Measurements from ENCODE around the gene SLC15A3.
A peak's percentile ranks its signal among the peaks of the same experiment; 100 is the strongest.

The SLC15A3 gene

GRCh38 chr11:60905047-60905446 lies 46.9 kb downstream of the SLC15A3 start:
- no peaks in the 10 kb centered on the region for H3K9me3 ChIP-seq (ENCODE audit: insufficient read depth, low read depth, low read length)
- H3K36me3 ChIP-seq (ENCODE audit: insufficient read depth, low read length), result peaks cover 45% of the 10 kb centered on the region

GRCh38 chr11:60902625-60903024 lies 49.4 kb downstream of the SLC15A3 start:
- WGBS, result 97% methylated on average over 11 of the region's 11 CpGs

More at GRCh38 chr11:60905047-60905446, 46.9 kb downstream of the SLC15A3 start:
- Histone ChIP-seq H3K4me1 (ENCODE audit: insufficient read depth, low read length) (peaks cover 8% of the 10 kb centered on the region), H3K4me3 (ENCODE audit: low read length) (peak overlapping the region; percentile 95), H3K27me3 (ENCODE audit: insufficient read depth, low read length) (peaks cover 19% of the 10 kb centered on the region; the same call in 1 of the 2 replicates), H3K27ac (ENCODE audit: low read depth, low read length) (no peak overlapping the region), H3K9ac (ENCODE audit: low read depth, low read length) (peak overlapping the region; percentile 93)
- 76% methylated on average over 5 of the region's 6 CpGs for WGBS

GRCh38 chr11:60900673-60901404 lies 51.1 kb downstream of the SLC15A3 start:
- H3K27ac ChIP-seq (ENCODE audit: low read depth, low read length), result no peak overlapping the region
- H3K9me3 ChIP-seq (ENCODE audit: insufficient read depth, low read depth, low read length), result no peaks in the 10 kb centered on the region
- no peaks in the 10 kb centered on the region for H3K27me3 ChIP-seq (ENCODE audit: insufficient read depth, low read length)
- 94% methylated on average over 13 of the region's 13 CpGs for WGBS
- no peak overlapping the region for H3K9ac ChIP-seq (ENCODE audit: low read depth, low read length)
- H3K36me3 ChIP-seq (ENCODE audit: insufficient read depth, low read length), result peaks cover 86% of the 10 kb centered on the region
- peaks cover 8% of the 10 kb centered on the region for H3K4me1 ChIP-seq (ENCODE audit: insufficient read depth, low read length)
- no peak overlapping the region for H3K4me3 ChIP-seq (ENCODE audit: low read length)

More at GRCh38 chr11:60902625-60903024, 49.4 kb downstream of the SLC15A3 start:
- Histone ChIP-seq H3K4me3 (ENCODE audit: low read length) (no peak overlapping the region), H3K9ac (ENCODE audit: low read depth, low read length) (no peak overlapping the region), H3K27me3 (ENCODE audit: insufficient read depth, low read length) (peaks cover under 1% of the 10 kb centered on the region; the same call in 1 of the 2 replicates), H3K27ac (ENCODE audit: low read depth, low read length) (no peak overlapping the region), H3K9me3 (ENCODE audit: insufficient read depth, low read depth, low read length) (no peaks in the 10 kb centered on the region), H3K4me1 (ENCODE audit: insufficient read depth, low read length) (peaks cover 8% of the 10 kb centered on the region), H3K36me3 (ENCODE audit: insufficient read depth, low read length) (peaks cover 68% of the 10 kb centered on the region)

- Histone ChIP-seq H3K27ac (ENCODE audit: low read depth, low read length) (no peak overlapping the region), H3K27me3 (ENCODE audit: insufficient read depth, low read length) (no peaks in the 10 kb centered on the region), H3K36me3 (ENCODE audit: insufficient read depth, low read length) (peaks cover 94% of the 10 kb centered on the region), H3K9ac (ENCODE audit: low read depth, low read length) (no peak overlapping the region), H3K4me3 (ENCODE audit: low read length) (no peak overlapping the region), H3K9me3 (ENCODE audit: insufficient read depth, low read depth, low read length) (no peaks in the 10 kb centered on the region), H3K4me1 (ENCODE audit: insufficient read depth, low read length) (peaks cover 3% of the 10 kb centered on the region)
- WGBS, result 75% methylated on average over 3 of the region's 4 CpGs
These were observed 52.0 kb downstream of the SLC15A3 start for GRCh38 chr11:60899977-60900376.

GRCh38 chr11:60899046-60899936 lies 52.7 kb downstream of the SLC15A3 start:
- 64% methylated on average over 10 of the region's 12 CpGs for WGBS
- Histone ChIP-seq H3K4me3 (ENCODE audit: low read length) (no peak overlapping the region), H3K9me3 (ENCODE audit: insufficient read depth, low read depth, low read length) (no peaks in the 10 kb centered on the region), H3K27ac (ENCODE audit: low read depth, low read length) (no peak overlapping the region; the same call in 1 of the 2 replicates), H3K27me3 (ENCODE audit: insufficient read depth, low read length) (no peaks in the 10 kb centered on the region), H3K4me1 (ENCODE audit: insufficient read depth, low read length) (no peaks in the 10 kb centered on the region), H3K9ac (ENCODE audit: low read depth, low read length) (no peak overlapping the region), H3K36me3 (ENCODE audit: insufficient read depth, low read length) (peaks cover 99% of the 10 kb centered on the region)

- WGBS, result 94% methylated on average over 4 of the region's 4 CpGs
- H3K4me1 ChIP-seq (ENCODE audit: insufficient read depth, low read length), result no peaks in the 10 kb centered on the region
- no peak overlapping the region for H3K27ac ChIP-seq (ENCODE audit: low read depth, low read length)
- no peaks in the 10 kb centered on the region for H3K27me3 ChIP-seq (ENCODE audit: insufficient read depth, low read length)
- no peak overlapping the region for H3K4me3 ChIP-seq (ENCODE audit: low read length)
- no peak overlapping the region for H3K9ac ChIP-seq (ENCODE audit: low read depth, low read length)
- no peaks in the 10 kb centered on the region for H3K9me3 ChIP-seq (ENCODE audit: insufficient read depth, low read depth, low read length)
- peaks cover 98% of the 10 kb centered on the region for H3K36me3 ChIP-seq (ENCODE audit: insufficient read depth, low read length)
These were observed 54.5 kb downstream of the SLC15A3 start for GRCh38 chr11:60897496-60897895.

GRCh38 chr11:60895687-60896086 lies 56.3 kb downstream of the SLC15A3 start:
- 99% methylated on average over 4 of the region's 5 CpGs for WGBS
- Histone ChIP-seq H3K36me3 (ENCODE audit: insufficient read depth, low read length) (peaks cover 96% of the 10 kb centered on the region), H3K4me1 (ENCODE audit: insufficient read depth, low read length) (no peaks in the 10 kb centered on the region), H3K9me3 (ENCODE audit: insufficient read depth, low read depth, low read length) (no peaks in the 10 kb centered on the region), H3K27me3 (ENCODE audit: insufficient read depth, low read length) (no peaks in the 10 kb centered on the region), H3K4me3 (ENCODE audit: low read length) (no peak overlapping the region), H3K9ac (ENCODE audit: low read depth, low read length) (no peak overlapping the region), H3K27ac (ENCODE audit: low read depth, low read length) (no peak overlapping the region)

GRCh38 chr11:60891103-60891741 lies 60.8 kb downstream of the SLC15A3 start:
- Histone ChIP-seq H3K9me3 (ENCODE audit: insufficient read depth, low read depth, low read length) (no peaks in the 10 kb centered on the region), H3K9ac (ENCODE audit: low read depth, low read length) (no peak overlapping the region), H3K27me3 (ENCODE audit: insufficient read depth, low read length) (no peaks in the 10 kb centered on the region), H3K36me3 (ENCODE audit: insufficient read depth, low read length) (peaks cover 65% of the 10 kb centered on the region), H3K4me3 (ENCODE audit: low read length) (no peak overlapping the region), H3K4me1 (ENCODE audit: insufficient read depth, low read length) (no peaks in the 10 kb centered on the region), H3K27ac (ENCODE audit: low read depth, low read length) (no peak overlapping the region)
- WGBS, result 97% methylated on average over 7 of the region's 7 CpGs

GRCh38 chr11:60890696-60891095 lies 61.3 kb downstream of the SLC15A3 start:
- H3K27ac ChIP-seq (ENCODE audit: low read depth, low read length), result no peak overlapping the region
- H3K9me3 ChIP-seq (ENCODE audit: insufficient read depth, low read depth, low read length), result no peaks in the 10 kb centered on the region
- peaks cover 60% of the 10 kb centered on the region for H3K36me3 ChIP-seq (ENCODE audit: insufficient read depth, low read length)
- H3K4me1 ChIP-seq (ENCODE audit: insufficient read depth, low read length), result no peaks in the 10 kb centered on the region
- no peak overlapping the region for H3K4me3 ChIP-seq (ENCODE audit: low read length)
- H3K9ac ChIP-seq (ENCODE audit: low read depth, low read length), result no peak overlapping the region
- WGBS, result 94% methylated on average over 4 of the region's 5 CpGs
- no peaks in the 10 kb centered on the region for H3K27me3 ChIP-seq (ENCODE audit: insufficient read depth, low read length)

GRCh38 chr11:60889869-60890311 lies 62.1 kb downstream of the SLC15A3 start:
- no peaks in the 10 kb centered on the region for H3K27me3 ChIP-seq (ENCODE audit: insufficient read depth, low read length)
- 83% methylated on average over 6 of the region's 6 CpGs for WGBS
- no peak overlapping the region for H3K4me3 ChIP-seq (ENCODE audit: low read length)
- H3K9me3 ChIP-seq (ENCODE audit: insufficient read depth, low read depth, low read length), result no peaks in the 10 kb centered on the region
- H3K4me1 ChIP-seq (ENCODE audit: insufficient read depth, low read length), result no peaks in the 10 kb centered on the region
- H3K9ac ChIP-seq (ENCODE audit: low read depth, low read length), result no peak overlapping the region
- H3K27ac ChIP-seq (ENCODE audit: low read depth, low read length), result no peak overlapping the region
- H3K36me3 ChIP-seq (ENCODE audit: insufficient read depth, low read length), result peaks cover 51% of the 10 kb centered on the region

- no peak overlapping the region for H3K27ac ChIP-seq (ENCODE audit: low read depth, low read length)
- H3K4me1 ChIP-seq (ENCODE audit: insufficient read depth, low read length), result no peaks in the 10 kb centered on the region
- H3K27me3 ChIP-seq (ENCODE audit: insufficient read depth, low read length), result no peaks in the 10 kb centered on the region
- no peak overlapping the region for H3K9ac ChIP-seq (ENCODE audit: low read depth, low read length)
- H3K9me3 ChIP-seq (ENCODE audit: insufficient read depth, low read depth, low read length), result no peaks in the 10 kb centered on the region
- H3K4me3 ChIP-seq (ENCODE audit: low read length), result no peak overlapping the region
- H3K36me3 ChIP-seq (ENCODE audit: insufficient read depth, low read length), result peaks cover 29% of the 10 kb centered on the region
- 74% methylated on average over 5 of the region's 5 CpGs for WGBS
These were observed 64.4 kb downstream of the SLC15A3 start for GRCh38 chr11:60887556-60887955.

Data from HUES64 (cell line).